NCI-H526 (cell line): ENCODE results near the gene DEGS1.
"Not testable (repeated sequence)": the region's sequence is repeated elsewhere in the genome, so short reads cannot be mapped to it uniquely, and the experiment has no call there.

Experiments used
- DNase-seq, 2 experiments: peaks; one replicate each; lab custom pipeline; 2025; lab: John Stamatoyannopoulos, UW

DEGS1 gene

DNA sequence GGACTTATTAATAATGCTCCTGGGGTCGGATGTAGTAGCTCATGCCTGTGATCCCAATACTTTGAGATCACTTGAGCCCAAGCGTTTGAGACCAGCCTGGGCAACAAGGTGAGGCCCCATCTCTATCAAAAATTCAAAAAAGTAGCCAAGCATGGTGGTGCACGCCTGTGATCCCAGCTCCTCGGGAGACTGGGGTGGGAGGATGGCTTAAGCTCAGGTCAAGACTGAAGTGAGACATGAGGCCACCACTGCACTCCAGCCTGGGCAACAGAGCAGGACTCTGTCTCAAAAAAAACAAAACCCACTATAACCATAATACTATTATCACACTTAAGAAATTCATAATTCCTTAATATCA lies 1.6 kb upstream of the DEGS1 start:
- no peak for DNase-seq

GRCh38 chr1:224182057-224182865 lies 779 bp upstream of the DEGS1 start:
- DNase-seq, result peak in 1 of 2 experiments; percentile 16

DNA sequence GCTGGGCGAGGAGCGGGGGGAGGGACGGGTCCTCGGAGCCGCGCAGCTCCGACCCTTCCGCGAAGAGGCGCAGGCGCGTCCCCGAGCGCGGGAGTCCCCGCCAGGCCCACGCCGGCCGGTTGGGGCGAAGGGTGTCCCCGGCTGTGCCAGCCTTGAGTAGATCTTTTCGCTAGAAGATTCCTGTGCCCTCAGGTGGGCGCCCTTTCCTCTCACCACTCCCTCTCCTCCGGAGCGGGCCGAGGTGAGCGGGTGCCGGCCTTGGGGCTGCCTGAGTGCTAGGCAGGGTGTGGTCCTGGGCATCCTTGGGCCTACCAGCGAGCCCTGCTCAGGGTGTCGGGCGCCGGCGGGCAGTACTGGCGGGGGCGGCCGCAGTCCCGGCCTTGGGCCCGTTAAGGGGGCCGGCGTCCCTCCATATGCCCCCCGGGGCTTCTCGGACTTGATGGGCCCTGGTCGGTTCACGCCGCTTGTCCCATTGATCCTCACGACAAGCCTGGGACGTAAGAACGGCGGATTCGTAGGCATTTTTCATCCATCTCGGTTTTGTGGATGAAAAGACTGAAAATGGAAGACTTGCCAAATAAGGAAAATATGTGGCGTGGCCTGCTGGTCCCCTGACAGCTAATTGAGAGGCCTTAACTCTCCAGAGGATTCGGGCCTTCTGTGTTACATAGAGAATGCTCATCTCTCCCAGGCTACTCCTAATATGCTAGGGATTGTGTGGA lies 712 bp downstream of the DEGS1 start:
- peak in 1 of 2 experiments; percentile 71 for DNase-seq

GRCh38 chr1:224185208-224185607 lies 2.2 kb downstream of the DEGS1 start:
- no peak for DNase-seq

- DNase-seq, result no peak
Observed at GRCh38 chr1:224188286-224188685, 5.2 kb downstream of the DEGS1 start.

DNA sequence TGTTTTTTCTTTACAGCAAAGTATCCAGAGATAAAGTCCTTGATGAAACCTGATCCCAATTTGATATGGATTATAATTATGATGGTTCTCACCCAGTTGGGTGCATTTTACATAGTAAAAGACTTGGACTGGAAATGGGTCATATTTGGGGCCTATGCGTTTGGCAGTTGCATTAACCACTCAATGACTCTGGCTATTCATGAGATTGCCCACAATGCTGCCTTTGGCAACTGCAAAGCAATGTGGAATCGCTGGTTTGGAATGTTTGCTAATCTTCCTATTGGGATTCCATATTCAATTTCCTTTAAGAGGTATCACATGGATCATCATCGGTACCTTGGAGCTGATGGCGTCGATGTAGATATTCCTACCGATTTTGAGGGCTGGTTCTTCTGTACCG lies 6.5 kb downstream of the DEGS1 start:
- no peak for DNase-seq

GRCh38 chr1:224192082-224192788 lies 9.2 kb downstream of the DEGS1 start:
- DNase-seq, result no peak

DNA sequence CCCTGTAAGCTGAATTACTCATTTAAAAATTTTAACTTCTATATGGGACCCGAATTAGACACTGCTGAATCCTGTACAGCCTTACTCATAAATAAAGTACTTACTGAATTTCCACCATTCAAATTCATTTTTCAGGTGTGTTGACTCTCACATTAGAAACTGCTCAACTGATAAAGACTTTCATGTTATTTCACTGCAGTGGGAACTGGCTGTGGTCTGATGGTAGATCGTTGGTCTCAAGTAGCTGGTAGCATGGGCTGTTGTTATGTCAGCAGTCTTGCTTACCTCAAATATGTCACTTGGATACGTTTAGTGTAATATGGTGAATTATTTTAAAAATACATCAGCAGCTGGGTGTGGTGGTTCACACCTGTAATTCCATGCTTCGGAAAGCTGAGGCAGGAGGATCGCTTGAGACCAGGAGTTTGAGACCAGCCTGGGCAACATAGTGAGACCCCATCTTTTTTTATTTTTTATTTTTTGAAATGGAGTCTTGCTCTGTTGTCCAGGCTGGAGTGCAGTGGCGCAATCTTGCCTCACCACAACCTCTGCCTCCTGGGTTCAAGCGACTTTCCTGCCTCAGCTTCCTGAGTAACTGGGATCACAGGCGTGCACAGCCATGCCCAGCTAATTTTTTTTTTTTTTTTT lies 10.4 kb downstream of the DEGS1 start:
- no peak for DNase-seq

DNA sequence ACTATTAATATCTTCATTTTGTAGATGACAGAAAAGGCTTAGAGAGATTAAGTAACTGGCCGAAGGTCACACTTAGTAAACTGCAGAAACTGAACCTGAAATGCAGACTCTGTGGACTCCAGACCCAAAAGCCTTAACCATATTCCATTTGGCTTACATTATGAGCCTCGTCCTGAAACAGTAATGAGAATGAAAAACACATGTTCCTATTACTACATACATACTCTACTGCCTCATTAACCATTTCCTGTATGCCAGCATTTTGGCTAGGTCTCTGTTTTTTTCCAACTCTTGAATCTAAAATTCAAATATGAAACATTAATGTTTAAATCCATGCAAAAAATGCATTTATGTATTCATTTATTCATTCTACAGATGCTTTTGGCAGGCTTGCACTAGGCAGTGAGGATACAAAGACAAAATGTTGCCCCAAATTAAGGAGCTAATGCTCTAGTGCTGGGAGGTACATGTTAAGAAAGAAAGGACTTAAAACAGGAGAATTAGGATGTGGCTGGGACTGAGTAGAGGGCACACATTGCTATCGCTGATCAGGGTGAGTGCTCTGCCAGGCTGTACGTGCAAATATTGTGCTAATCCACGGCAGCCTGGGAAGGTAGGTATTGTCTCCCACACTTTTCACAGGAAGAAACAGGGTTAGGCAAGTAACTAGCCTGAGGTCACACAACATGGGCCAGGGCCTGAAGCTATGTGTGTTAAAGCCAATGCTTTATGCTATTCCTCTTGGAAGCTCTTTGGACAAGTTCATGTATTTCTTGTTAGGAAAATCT lies 14.0 kb downstream of the DEGS1 start:
- DNase-seq, result no peak

- no peak for DNase-seq
Observed at GRCh38 chr1:224198572-224198971, 15.5 kb downstream of the DEGS1 start.

GRCh38 chr1:224199679-224200078 lies 16.6 kb downstream of the DEGS1 start:
- no peak for DNase-seq

GRCh38 chr1:224201383-224201782 lies 18.3 kb downstream of the DEGS1 start:
- no peak for DNase-seq

DNA sequence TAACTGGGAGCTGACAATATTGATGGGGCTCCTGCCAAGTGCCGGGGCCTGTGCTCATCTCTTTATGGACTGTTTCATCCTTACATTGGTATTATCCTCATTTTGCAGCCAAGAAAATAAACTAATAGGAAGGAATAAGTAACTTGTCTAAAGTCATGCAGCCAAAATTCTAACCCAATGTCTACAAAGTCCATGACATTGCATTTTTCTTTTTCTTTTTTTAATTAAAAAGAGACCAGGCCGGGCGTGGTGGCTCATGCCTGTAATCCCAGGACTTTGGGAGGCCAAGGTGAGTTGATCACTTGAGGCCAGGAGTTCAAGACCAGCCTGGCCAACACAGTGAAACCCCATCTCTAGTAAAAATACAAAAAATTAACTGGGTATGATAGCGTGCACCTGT lies 18.8 kb downstream of the DEGS1 start:
- no peak for DNase-seq

GRCh38 chr1:224203243-224204016 lies 20.4 kb downstream of the DEGS1 start:
- no peak for DNase-seq

GRCh38 chr1:224205438-224205840 lies 22.4 kb downstream of the DEGS1 start:
- no peak for DNase-seq

GRCh38 chr1:224205931-224206538 lies 23.0 kb downstream of the DEGS1 start:
- not testable (repeated sequence) for DNase-seq

GRCh38 chr1:224211206-224211962 lies 28.3 kb downstream of the DEGS1 start:
- DNase-seq, result peak in 1 of 2 experiments; percentile 2

GRCh38 chr1:224212618-224213061 lies 29.6 kb downstream of the DEGS1 start:
- no peak for DNase-seq

DNA sequence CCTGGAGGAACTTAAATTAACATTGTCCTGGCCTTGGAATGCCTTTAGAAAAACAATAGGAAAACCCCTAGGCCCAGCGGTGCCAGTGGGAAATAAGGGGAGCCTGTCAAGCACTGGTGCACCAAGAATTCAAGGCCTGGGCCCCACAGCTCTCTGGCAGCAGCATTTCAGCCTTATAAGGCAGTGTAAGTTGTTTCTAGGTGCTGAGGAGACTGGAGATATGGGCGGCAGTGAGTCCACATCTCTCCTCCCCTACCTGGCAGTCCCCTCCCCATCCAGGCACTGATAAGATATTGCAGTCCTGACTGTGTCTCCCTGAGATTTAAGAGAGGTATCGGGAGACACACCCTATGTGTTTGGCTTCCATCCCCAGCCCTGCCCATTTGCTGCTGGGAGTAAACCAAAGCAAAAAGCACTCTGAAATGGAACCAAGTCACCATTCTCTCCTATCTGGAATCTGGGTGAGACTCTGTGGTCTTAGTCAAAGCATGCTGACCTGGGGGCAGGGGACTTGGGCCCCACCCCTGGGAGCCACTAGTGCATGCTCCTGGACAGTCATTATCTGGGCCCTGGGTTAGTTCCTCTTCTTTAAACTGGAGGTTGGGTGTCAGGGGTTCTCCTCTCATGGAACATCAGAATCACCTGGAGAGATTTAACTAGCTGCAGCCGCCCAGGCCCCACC lies 30.5 kb downstream of the DEGS1 start:
- no peak for DNase-seq
